Ishikawa (cell line): ENCODE data around the gene MT1A.

Source experiments
- CEBPB ChIP-seq: IDR thresholded peaks from 2 replicates; pipeline ENCODE4 v1.6.1; 2012
- CREB1 ChIP-seq: IDR thresholded peaks from 2 replicates; pipeline ENCODE4 v1.6.1; 2012; ENCODE audit warnings: low read depth
- EGR1 ChIP-seq: IDR thresholded peaks from 2 replicates; pipeline ENCODE4 v1.6.1; 2012
- EP300 ChIP-seq: IDR thresholded peaks from 2 replicates; pipeline ENCODE4 v1.6.1; 2012; ENCODE audit warnings: borderline replicate concordance
- FOXM1 ChIP-seq: IDR thresholded peaks from 2 replicates; pipeline ENCODE4 v1.6.1; 2012; ENCODE audit warnings: low read depth, borderline replicate concordance
- NFIC ChIP-seq: IDR thresholded peaks from 2 replicates; pipeline ENCODE4 v1.6.1; 2012
- RAD21 ChIP-seq: IDR thresholded peaks from 2 replicates; pipeline ENCODE4 v1.6.1; 2012; ENCODE audit warnings: low read depth
- REST ChIP-seq: IDR thresholded peaks from 2 replicates; pipeline ENCODE4 v1.6.1; 2012; ENCODE audit warnings: low read depth, mild to moderate bottlenecking
- TAF1 ChIP-seq: IDR thresholded peaks from 2 replicates; pipeline ENCODE4 v1.6.1; 2012; ENCODE audit warnings: low read depth, mild to moderate bottlenecking
- TCF12 ChIP-seq: IDR thresholded peaks from 2 replicates; pipeline ENCODE4 v1.6.1; 2012; ENCODE audit warnings: low read depth
- TEAD4 ChIP-seq: IDR thresholded peaks from 2 replicates; pipeline ENCODE4 v1.6.1; 2012
- YY1 ChIP-seq: IDR thresholded peaks from 2 replicates; pipeline ENCODE4 v1.6.1; 2012; ENCODE audit warnings: low read depth
- ZBTB7A ChIP-seq: IDR thresholded peaks from 2 replicates; pipeline ENCODE4 v1.6.1; 2012; ENCODE audit warnings: low read depth
- TF ChIP-seq, protein P1 (sequence below): IDR thresholded peaks from 2 replicates; pipeline ENCODE4 v1.6.1; 2012
- TF ChIP-seq, protein P2 (sequence below): IDR thresholded peaks from 2 replicates; pipeline ENCODE4 v1.6.1; 2012

Gene MT1A

DNA sequence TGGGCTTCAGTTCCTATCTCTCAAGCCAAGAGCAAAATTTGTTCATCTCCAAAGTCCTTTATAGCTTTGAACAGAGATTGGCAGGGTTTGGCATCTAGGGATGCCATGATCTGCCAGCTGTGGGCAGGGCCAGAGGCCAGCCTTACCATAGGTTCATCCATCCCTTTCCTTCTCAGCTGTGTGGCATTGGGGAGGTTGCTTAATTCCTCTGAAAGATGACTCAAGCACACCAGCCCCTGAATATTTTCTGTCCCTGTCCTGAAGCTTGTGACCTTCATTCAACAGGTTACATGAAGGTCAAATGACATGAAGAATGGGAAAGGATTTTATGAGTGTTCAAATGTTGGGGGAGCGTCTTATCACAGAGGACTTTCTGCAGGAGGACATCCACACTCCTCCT is 26.0 kb downstream of the MT1A start:
- TF ChIP-seq FOXM1 (no peak), ZBTB7A (no peak), RAD21 (no peak), REST (no peak), YY1 (no peak), CEBPB (no peak)
- TF ChIP-seq, protein P1, sequence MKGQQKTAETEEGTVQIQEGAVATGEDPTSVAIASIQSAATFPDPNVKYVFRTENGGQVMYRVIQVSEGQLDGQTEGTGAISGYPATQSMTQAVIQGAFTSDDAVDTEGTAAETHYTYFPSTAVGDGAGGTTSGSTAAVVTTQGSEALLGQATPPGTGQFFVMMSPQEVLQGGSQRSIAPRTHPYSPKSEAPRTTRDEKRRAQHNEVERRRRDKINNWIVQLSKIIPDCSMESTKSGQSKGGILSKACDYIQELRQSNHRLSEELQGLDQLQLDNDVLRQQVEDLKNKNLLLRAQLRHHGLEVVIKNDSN, result no peak
- TF ChIP-seq, protein P2, sequence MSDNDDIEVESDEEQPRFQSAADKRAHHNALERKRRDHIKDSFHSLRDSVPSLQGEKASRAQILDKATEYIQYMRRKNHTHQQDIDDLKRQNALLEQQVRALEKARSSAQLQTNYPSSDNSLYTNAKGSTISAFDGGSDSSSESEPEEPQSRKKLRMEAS, result no peak

GRCh38 chr16:56667581-56668571 is 29.4 kb downstream of the MT1A start, which contains the start of gene MT1G:
Gene MT1G (minus strand): TSS chr16:56668065. CDS start chr16:56667993, 72 bp downstream.
- no peak for TF ChIP-seq NFIC
- no peak for TF ChIP-seq YY1

- TF ChIP-seq EP300, result no peak
- TF ChIP-seq TCF12, result no peak
- no peak for TF ChIP-seq REST
- TF ChIP-seq CREB1, result no peak
- TF ChIP-seq FOXM1, result no peak
- TF ChIP-seq YY1, result no peak
- no peak for TF ChIP-seq CEBPB
- TF ChIP-seq, protein P2, result no peak
- no peak for TF ChIP-seq NFIC
- no peak for TF ChIP-seq EGR1
- TF ChIP-seq ZBTB7A, result no peak
- TF ChIP-seq RAD21, result no peak
- no peak for TF ChIP-seq TEAD4
Observed at GRCh38 chr16:56669005-56669839, 30.8 kb downstream of the MT1A start, which contains the start of gene MT1H. Gene MT1H (plus strand): TSS chr16:56669814. CDS start chr16:56669885, 71 bp downstream.

- TF ChIP-seq TEAD4 (no peak), ZBTB7A (no peak), FOXM1 (no peak), RAD21 (no peak), TAF1 (no peak), TCF12 (no peak), CEBPB (no peak), REST (no peak), NFIC (no peak), EP300 (no peak), YY1 (no peak), CREB1 (no peak), EGR1 (no peak)
- TF ChIP-seq, protein P1, result no peak
- TF ChIP-seq, protein P2, result no peak
Observed at GRCh38 chr16:56669840-56670619, 31.6 kb downstream of the MT1A start.
